K562 (cell line): Measurements from ENCODE around the gene BET1L. TPM values are rescaled to one million over a fixed set of nuclear protein-coding genes. Genes with fewer than 3 reads are reported as not detected.
A peak's percentile ranks its signal among the peaks of the same experiment; 100 is the strongest.

Experiments used
- BRF1 ChIP-seq: IDR thresholded peaks from 3 replicates; pipeline ENCODE4 v1.6.1; 2011; ENCODE audit warnings: borderline replicate concordance, mild to moderate bottlenecking; ENCODE audit not compliant: insufficient read length; ENCODE audit errors: extremely low read depth
- CC2D1A ChIP-seq: fragments of 450-650 bp; IDR thresholded peaks from 2 replicates; pipeline ENCODE4 v1.6.1; 2017; ENCODE audit warnings: mild to moderate bottlenecking
- COPS2 ChIP-seq: fragments of 450-650 bp; conservative IDR thresholded peaks from 2 replicates; pipeline ENCODE4 v1.6.1; 2016; ENCODE audit warnings: mild to moderate bottlenecking, moderate library complexity
- E2F3 ChIP-seq: fragments of 250-450 bp; sonication (Bioruptor Pico); IDR thresholded peaks from 2 replicates; pipeline ENCODE4 v1.4.0; 2020; ENCODE audit warnings: mild to moderate bottlenecking
- MTF1 ChIP-seq: fragments of 250-450 bp; sonication (Bioruptor Pico); IDR thresholded peaks from 2 replicates; pipeline ENCODE4 v1.9.0; 2021; ENCODE audit warnings: moderate library complexity, mild to moderate bottlenecking, inconsistent platforms, borderline replicate concordance
- NR1H2 ChIP-seq: sonication (generic); formaldehyde crosslinking; IDR thresholded peaks from 2 replicates; pipeline ENCODE4 v1.4.0; 2020; ENCODE audit warnings: mild to moderate bottlenecking, missing genetic modification reagents
- NR4A1 ChIP-seq, 2 experiments: fragments of 250-450 bp in 1 of 2; fragments of 450-650 bp in 1 of 2; sonication (Bioruptor Pico) in 1 of 2; IDR thresholded peaks; 2 replicates each; pipeline versions ENCODE4 v1.4.0 to v1.6.1; 2016 to 2020; ENCODE audit warnings: mild to moderate bottlenecking in 2 of 2, missing compliant biosample characterization in 1 of 2, missing genetic modification characterization in 1 of 2, moderate library complexity in 1 of 2
- PHB ChIP-seq: fragments of 250-450 bp; sonication (Bioruptor Pico); IDR thresholded peaks from 2 replicates; pipeline ENCODE4 v1.5.0; 2021
- PRPF4 ChIP-seq: fragments of 200-400 bp; formaldehyde crosslinking; IDR thresholded peaks from one replicate; pipeline ENCODE4 v1.6.1; 2017; ENCODE audit warnings: low read length, low read depth, mild to moderate bottlenecking; ENCODE audit not compliant: insufficient read depth, poor library complexity, severe bottlenecking
- RNF219 ChIP-seq: fragments of 250-450 bp; sonication (Bioruptor Pico); IDR thresholded peaks from 2 replicates; pipeline ENCODE4 v1.5.0; 2022; ENCODE audit warnings: mild to moderate bottlenecking
- ZKSCAN1 ChIP-seq: fragments of 150-350 bp; IDR thresholded peaks from 2 replicates; pipeline ENCODE4 v1.6.1; 2016; ENCODE audit warnings: low read depth, low read length
- ZNF224 ChIP-seq: sonication (generic); formaldehyde crosslinking; IDR thresholded peaks from 2 replicates; pipeline ENCODE4 v1.8.0; 2022; ENCODE audit warnings: mild to moderate bottlenecking, missing genetic modification reagents
- ZNF277 ChIP-seq: fragments of 250-450 bp; sonication (Bioruptor Pico); IDR thresholded peaks from 2 replicates; pipeline ENCODE4 v1.8.0; 2022; ENCODE audit warnings: inconsistent platforms, mild to moderate bottlenecking, moderate library complexity, borderline replicate concordance
- polyA plus RNA-seq, 8 experiments: library from polyadenylated mRNA; depleted of rRNA in 4 of 8; stranded (reverse) in 5 of 8; unstranded in 3 of 8; fragments of >200 nt; fragmentation: Nextera tagmentation in 2 of 8; fragmentation: Illumina TruSeq in 1 of 8; extraction: Ambion mirVana in 2 of 8; extraction: Trizol in 1 of 8; gene quantifications; 2 replicates each; pipeline versions ENCODE4 v1.2.1 to v1.2.3, GENCODE V29; 2011 to 2014; ENCODE audit warnings: inconsistent platforms in 1 of 8, missing spikeins in 1 of 8
- total RNA-seq, 7 experiments: library from RNA; depleted of rRNA in 6 of 7; stranded (reverse); fragments of >200 nt in 6 of 7; fragmentation: Illumina TruSeq in 2 of 7; extraction: Trizol in 2 of 7; gene quantifications; 2 replicates each; pipeline versions ENCODE4 v1.2.1 to v1.2.3, GENCODE V29; 2011 to 2021; ENCODE audit warnings: low replicate concordance in 1 of 7
- TF ChIP-seq, protein P1 (sequence below): fragments of 450-650 bp; IDR thresholded peaks from 2 replicates; pipeline ENCODE4 v1.6.1; 2016; ENCODE audit warnings: borderline replicate concordance

BET1L gene
- total and polyA plus RNA-seq, 9 of the 15 experiments (the other 6 are each of a cell fraction or from before 2014, with no cell fraction given): 9.9 to 69.1 (median 19.9) TPM

DNA sequence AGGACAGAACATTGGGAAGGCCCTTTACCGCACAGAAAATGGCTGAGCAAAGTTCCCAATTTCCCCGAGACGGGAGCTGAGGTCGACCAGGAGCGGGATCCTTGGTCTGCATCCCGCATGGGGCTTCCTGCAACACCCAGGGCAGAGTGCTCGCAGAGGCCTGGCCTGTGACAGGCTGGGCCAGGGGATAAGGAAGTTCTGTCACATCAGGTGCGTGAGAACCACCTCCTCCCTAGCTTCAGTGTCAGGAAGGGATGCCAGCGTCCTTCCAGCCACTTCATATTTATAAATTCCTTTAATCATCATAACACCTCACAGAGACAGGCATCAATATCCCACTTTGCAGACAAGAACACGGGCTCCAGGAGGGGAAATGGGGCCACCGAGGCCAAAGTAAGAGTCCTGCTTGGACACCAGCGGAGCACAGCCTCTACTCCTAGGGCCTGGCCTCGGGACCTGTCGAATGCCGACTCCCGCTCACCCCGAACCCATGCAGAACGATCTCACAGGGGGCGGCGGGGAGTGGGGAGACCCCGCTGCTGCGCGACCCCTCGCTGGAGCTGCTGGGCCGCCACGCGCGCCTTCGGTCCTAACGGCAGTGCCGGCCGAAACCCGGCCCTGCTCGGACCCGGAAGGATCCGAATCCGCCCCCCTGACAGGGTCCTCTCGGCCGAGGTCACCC lies 532 bp downstream of the BET1L start (continued):
- TF ChIP-seq, protein P1, sequence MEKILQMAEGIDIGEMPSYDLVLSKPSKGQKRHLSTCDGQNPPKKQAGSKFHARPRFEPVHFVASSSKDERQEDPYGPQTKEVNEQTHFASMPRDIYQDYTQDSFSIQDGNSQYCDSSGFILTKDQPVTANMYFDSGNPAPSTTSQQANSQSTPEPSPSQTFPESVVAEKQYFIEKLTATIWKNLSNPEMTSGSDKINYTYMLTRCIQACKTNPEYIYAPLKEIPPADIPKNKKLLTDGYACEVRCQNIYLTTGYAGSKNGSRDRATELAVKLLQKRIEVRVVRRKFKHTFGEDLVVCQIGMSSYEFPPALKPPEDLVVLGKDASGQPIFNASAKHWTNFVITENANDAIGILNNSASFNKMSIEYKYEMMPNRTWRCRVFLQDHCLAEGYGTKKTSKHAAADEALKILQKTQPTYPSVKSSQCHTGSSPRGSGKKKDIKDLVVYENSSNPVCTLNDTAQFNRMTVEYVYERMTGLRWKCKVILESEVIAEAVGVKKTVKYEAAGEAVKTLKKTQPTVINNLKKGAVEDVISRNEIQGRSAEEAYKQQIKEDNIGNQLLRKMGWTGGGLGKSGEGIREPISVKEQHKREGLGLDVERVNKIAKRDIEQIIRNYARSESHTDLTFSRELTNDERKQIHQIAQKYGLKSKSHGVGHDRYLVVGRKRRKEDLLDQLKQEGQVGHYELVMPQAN: peak; percentile 34
- no peak for TF ChIP-seq E2F3 (CRISPR knock-in tag)
- TF ChIP-seq COPS2: no peak
- TF ChIP-seq RNF219: no peak
- TF ChIP-seq MTF1 (CRISPR knock-in tag): no peak
- TF ChIP-seq BRF1: no peak
- no peak for TF ChIP-seq NR4A1 (CRISPR knock-in tag; IDR thresholded peaks at IDR 0.05)
- no peak for TF ChIP-seq NR4A1 (tag; IDR thresholded peaks at IDR 0.05)
- TF ChIP-seq ZNF224 (CRISPR knock-in tag): 0 out of 2 replicates have a peak, but pooled peaks have one; percentile 57
- TF ChIP-seq CC2D1A: no peak
- TF ChIP-seq ZKSCAN1: no peak
- TF ChIP-seq NR1H2: peak; percentile 76; the same call in 1 of the 2 replicates
- TF ChIP-seq ZNF277 (CRISPR knock-in tag): no peak
- TF ChIP-seq PRPF4: peak; percentile 44
- peak; percentile 69; the same call in 1 of the 2 replicates for TF ChIP-seq PHB (CRISPR knock-in tag)
